Stimulated activated CD8-positive, alpha-beta memory T cell treated with anti-CD3 and anti-CD28 coated beads, Interleukin-4, amount 100 ng/mL, for 1 hour (primary cell): ENCODE measurements around the gene STOX2.
"Not testable (repeated sequence)": the region's sequence is repeated elsewhere in the genome, so short reads cannot be mapped to it uniquely, and the experiment has no call there.

Experiments used
- DNase-seq, 2 donors: peaks; one replicate each; pipeline ENCODE4 v3.0.0-alpha.2; 2020; ENCODE audit warnings: low read depth in 2 of 2, low spot score in 1 of 2

STOX2 gene

DNA sequence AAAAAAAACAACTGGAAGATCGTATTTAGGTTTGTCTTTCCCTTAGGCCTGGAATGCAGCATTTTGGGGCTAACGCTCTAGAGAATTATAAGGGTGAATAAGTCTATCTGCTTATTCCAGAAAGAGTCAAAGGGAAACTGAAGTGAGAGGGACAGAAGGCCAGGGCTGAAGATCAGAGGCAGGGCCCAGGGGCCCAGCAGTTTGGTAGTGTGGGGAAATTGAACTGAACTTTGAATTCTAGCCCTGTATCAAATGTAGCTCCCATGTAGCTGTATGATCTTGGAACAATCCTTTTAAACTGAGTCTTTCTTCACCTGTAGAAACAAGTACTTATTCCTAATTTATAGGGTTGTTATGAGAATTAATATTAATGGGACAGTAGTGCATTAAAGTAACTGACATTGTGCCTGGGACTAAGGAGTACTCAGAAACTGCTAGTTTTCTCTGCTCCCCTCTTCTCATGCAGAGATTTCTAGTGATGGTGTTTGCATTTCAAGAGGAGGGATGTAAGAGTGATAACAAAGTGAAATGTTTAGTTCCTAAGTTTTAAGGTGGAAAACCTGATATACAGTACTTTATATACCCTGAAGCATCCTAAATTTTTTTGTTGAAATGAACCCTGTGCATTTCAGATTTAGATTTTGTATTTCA, 30.4 kb downstream of the STOX2 start:
- DNase-seq, result no peak

GRCh38 chr4:183936047-183936446, 30.9 kb downstream of the STOX2 start:
- no peak for DNase-seq

GRCh38 chr4:183936574-183937345, 31.7 kb downstream of the STOX2 start:
- no peak for DNase-seq

- DNase-seq, result no peak
Measured at GRCh38 chr4:183940864-183941263, 35.8 kb downstream of the STOX2 start.

GRCh38 chr4:183941964-183942363, 36.9 kb downstream of the STOX2 start:
- no peak for DNase-seq

DNA sequence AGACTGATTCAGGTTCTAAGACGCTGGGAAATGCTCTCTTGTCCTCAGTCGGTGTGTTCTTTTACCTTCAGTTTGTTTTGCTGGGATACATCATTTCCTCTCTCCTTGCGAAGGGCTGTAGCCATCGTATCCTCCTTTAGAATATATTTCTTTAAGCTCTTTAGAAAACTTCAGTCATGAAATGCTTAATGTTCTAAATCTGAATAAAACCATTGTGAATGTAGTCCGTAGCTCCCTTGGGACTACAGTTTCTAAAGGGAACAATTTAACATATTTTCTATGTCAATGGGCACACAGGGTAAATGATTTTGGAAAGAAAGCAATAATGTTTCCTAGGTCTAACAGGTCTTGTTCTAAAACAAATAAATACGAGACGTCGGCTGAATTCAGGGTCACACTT, 40.6 kb downstream of the STOX2 start:
- DNase-seq, result no peak

- no peak for DNase-seq
Measured at GRCh38 chr4:183950536-183950935, 45.4 kb downstream of the STOX2 start.

DNA sequence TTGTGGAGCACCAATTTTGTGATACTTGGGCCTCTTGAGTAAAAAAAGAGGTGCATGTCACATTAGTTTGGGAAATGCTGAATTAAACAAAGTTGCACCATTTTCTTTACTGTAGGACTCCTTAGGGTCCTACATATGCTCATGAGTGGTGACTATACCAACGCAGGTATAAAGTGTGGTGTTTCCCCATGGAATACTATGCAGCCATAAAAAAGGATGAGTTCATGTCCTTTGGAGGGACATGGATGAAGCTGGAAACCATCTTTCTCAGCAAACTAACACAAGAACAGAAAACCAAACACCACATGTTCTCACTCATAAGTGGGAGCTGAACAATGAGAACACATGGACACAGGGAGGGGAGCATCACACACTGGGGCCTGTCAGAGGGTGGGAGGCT, 47.5 kb downstream of the STOX2 start:
- DNase-seq, result not testable (repeated sequence)

DNA sequence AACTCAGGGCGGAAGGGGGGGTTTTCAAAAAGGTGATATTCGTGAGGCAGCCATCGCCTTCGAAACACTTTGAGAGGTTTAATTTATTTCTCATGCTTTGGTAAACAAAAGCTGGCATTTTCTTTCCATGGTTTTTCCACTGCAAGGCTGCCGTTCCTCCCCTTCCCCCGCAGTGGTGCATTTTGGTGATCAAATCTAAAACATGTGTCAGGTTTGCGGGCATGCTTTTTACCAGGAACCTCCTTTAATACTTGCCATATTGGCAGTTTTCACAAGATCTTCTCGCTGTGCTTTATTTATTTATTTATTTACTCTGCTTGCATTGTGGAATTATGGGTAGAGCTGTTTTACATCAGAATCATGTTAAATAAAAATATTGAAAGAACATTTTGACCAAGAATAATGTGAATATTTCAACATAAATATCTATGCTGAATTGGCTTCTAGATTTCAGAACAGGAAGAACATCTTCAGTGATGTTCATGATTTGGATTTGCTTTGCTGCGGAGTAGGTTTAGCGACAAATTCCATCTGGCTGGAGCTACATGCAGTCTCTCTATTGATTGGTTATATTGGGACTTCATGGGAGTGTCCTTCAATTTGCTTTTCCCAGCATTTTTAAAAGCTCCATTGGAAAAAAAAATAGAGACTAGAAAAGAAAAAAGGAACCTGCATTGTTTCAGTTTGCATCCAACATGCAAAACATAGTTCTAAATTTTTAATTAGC, 54.4 kb downstream of the STOX2 start:
- no peak for DNase-seq

- DNase-seq, result no peak
Measured at GRCh38 chr4:183960046-183960420, 54.9 kb downstream of the STOX2 start.

DNA sequence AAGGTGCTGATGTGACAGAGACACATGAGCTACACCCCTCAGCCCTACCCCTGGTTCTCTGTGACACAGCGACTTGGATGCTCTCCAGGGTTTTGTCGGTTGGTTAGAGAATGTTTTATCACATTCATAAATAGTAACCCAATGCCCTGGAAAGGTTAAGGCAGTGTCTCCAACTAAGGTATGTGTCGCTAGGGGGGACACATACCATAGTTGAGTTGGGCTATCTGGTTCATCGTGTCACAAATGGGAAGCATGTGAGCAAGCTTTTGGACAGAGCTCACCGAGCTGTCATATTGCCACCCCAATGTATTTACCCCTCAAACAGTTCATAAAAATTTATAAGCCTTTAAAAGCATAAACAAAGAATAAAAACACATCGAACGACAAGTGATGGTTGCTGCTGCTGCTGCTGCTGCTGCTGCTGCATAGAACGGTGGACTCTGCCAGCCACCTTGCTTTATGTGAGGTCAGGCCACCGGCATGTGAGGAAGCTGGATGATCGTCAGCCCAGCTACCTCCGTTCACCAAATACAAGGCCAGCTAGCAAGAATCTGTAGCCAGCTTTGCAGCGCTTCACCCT, 55.9 kb downstream of the STOX2 start:
- no peak for DNase-seq

DNA sequence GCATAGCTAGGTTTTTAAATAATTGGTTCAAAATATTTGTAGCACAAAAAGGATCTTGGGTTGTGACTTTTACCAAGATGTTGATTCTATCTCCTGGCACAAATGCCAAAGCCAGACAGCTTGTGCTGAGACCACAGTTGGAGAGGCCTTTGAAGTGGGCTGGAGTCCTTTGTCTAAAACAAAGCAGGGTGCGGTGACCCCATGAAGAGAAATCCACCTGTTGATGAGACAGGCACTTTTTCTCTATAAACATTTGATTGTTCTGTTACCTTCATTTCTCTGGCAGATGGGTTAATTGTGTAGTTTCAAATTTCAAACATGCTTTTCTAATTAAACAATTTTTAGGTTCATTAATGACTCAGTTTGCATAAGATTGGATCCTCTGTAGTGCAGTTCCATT, 56.7 kb downstream of the STOX2 start:
- DNase-seq, result no peak

DNA sequence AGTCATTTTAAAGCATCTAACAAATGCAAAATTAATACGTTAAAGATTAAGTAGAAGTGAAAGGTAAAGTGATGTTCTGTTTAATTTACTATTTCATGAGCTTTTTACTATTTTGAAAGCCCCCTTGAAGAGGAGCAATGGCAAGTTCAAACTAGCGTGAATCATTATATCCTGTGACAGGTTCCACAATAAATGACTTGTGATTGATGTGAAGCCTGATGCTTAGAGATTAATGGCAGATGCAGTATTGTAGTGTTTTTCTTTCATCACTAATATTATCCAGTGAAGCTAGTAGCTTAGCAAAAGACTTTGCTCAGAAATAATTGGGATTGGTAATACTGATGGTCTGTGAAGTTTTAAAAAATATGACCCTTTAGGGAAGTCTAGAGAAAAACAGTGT, 57.3 kb downstream of the STOX2 start:
- no peak for DNase-seq

- DNase-seq, result no peak
Measured at GRCh38 chr4:183966371-183966770, 61.3 kb downstream of the STOX2 start.

DNA sequence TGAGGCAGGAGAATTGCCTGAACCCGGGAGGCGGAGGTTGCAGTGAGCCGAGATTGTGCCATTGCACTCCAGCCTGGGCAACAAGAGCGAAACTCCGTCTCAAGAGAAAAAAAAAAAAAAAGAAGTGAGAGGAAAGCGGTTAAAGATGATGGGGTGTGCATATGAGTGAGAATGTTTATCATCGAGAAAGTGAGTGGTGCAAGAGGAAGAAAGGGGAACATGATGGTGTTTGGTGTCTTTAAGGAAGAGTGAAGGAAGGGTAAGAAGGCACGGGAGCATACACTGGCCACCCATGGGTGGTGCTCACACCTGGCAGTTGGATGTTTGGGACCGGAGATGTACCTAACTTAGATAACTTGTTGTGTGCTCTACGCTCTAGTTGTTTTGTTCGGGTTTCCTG, 62.2 kb downstream of the STOX2 start:
- DNase-seq, result no peak

DNA sequence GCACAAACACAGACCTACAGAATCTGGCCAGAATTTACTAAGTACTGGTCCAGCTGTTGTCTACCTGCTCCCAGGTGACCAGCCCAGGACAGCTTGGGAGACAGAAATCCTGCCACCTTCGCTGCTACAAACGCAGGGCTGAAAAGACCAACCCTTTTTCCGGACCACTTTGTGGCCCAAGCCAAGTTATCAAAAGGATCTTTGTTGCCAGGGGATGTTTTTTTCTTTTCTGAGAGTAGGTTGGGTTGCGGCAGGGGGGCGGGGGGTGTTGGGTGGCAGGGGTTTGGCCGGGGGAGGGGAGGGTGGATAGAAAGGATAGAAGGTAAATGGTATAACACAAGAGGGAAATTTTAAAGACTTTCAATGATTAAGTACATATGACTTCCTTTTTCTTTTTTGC, 63.4 kb downstream of the STOX2 start:
- DNase-seq, result no peak

- DNase-seq, result no peak
Measured at GRCh38 chr4:183968931-183969330, 63.8 kb downstream of the STOX2 start.

DNA sequence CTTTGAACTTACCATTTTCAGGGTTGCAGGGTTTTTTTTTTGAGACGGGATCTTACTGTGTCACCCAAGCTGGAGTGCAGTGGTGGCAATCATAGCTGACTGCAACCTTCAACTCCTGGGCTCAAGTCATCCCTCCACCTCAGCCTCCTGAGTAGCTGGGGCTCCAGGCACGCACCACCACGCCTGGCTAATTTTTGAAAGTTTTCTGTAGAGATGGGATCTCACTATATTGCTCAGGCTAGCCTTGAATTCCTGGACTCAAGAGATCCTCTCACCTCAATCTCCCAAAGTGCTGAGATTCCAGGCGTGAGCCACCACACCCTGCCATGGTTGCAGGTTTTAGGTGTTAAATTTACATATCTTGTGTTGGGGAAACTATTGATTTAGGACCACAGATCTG, 64.5 kb downstream of the STOX2 start:
- no peak for DNase-seq

DNA sequence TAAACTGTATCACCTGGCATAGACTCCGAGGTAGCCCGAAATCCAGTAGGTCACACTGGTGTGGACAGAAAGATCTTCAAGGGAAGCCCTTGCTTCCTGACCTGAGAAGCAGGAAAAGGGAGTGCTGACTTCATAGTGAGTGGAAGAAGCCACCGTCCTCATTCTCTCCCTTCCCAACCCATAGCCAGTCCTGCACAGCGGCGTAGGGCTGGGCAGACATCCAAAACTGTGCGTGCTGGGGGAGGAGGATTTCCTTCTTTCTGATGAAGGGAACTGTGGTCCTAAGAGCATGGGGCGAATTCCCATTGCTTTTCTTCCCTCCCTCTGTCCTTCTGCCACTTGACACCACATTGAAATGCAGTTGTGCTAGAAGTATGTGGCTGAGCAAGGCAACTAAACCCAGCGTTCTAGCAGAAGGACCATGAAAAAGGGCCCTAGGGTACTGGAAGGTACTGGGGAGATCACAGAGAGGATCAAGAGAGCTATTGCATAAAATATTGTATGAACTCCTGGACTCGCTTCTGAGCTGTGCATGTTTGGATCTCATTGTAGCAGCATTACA, 66.9 kb downstream of the STOX2 start:
- no peak for DNase-seq

GRCh38 chr4:183977707-183978106, 72.6 kb downstream of the STOX2 start:
- DNase-seq, result no peak

DNA sequence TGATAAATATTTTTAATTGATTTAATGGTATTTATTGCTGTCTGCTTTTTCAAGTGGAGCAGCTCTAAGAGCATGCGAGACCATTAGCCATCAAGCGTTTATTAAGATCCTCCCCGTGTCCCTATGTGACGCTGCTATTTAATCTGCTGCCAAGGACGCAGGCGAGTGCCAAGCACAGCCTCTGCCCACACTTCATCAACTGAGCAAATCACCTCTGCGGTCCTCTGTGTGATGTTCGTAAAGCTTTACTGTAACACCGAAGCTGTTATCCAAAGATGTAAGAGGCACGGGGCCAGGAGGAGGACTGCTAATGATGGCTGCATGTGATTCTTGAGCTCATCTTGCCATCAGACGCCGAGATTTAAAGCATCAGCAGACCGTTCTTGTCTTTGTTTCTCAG, 79.5 kb downstream of the STOX2 start:
- DNase-seq, result no peak

GRCh38 chr4:183985786-183986185, 80.7 kb downstream of the STOX2 start:
- no peak for DNase-seq
